Measurements from ENCODE around the gene UBQLN2. TPM values are rescaled to one million over a fixed set of nuclear protein-coding genes. Genes with fewer than 3 reads are reported as not detected.
"Not testable (repeated sequence)": the region's sequence is repeated elsewhere in the genome, so short reads cannot be mapped to it uniquely, and the experiment has no call there.

UBQLN2 gene
- 10 to 100 TPM; 23.2 to 27.8 (median 27.6) TPM for total RNA-seq

- intact Hi-C loops (cut with DNase I; ENCODE audit: low total_unique reads) = no loop called here
- DNase-seq (ENCODE audit: low spot score in 2 of 2) = peak; percentile 67 to 95
- peak within 1 kb of the TSS; percentile 43 for H3K4me3 ChIP-seq (ENCODE audit: low read depth, poor library complexity, severe bottlenecking)
- TF ChIP-seq CTCF (IDR thresholded peaks at IDR 0.05) (no peak), POLR2A (IDR thresholded peaks at IDR 0.05) (peak in 1 of 2 donors; percentile 69)
- WGBS, 2 donors = 2 to 32% methylated on average over 21 to 70 of the region's 70 CpGs
Measured at GRCh38 chrX:56563231-56564161, at the start of gene UBQLN2. Gene UBQLN2, plus strand, starts transcription at chrX:56563627. Its CDS starts 247 bp downstream, at chrX:56563874.

- H3K4me3 ChIP-seq (ENCODE audit: low read depth, poor library complexity, severe bottlenecking) = no peak overlapping the region
- TF ChIP-seq POLR2A (IDR thresholded peaks at IDR 0.05) = no peak
- no peak for TF ChIP-seq CTCF (IDR thresholded peaks at IDR 0.05)
- 58 to 65% methylated on average over 2 of the region's 2 CpGs for WGBS, 2 donors
- no peak for DNase-seq (ENCODE audit: low spot score in 2 of 2)
- intact Hi-C loops (cut with DNase I; ENCODE audit: low total_unique reads) = loop anchor here (5.0 kb wide), 1 partner anchor 842 kb away; no protein-coding TSS in a partner anchor
Measured at GRCh38 chrX:56519642-56520041, 43.8 kb upstream of the UBQLN2 start.

GRCh38 chrX:56529482-56530007 is 33.9 kb upstream of the UBQLN2 start:
- H3K4me3 ChIP-seq (ENCODE audit: low read depth, poor library complexity, severe bottlenecking); DNase-seq (ENCODE audit: low spot score in 2 of 2); intact Hi-C loops (cut with DNase I; ENCODE audit: low total_unique reads): not testable (repeated sequence)
- 38 to 77% methylated on average over 2 of the region's 2 CpGs for WGBS, 2 donors

GRCh38 chrX:56530011-56530410 is 33.4 kb upstream of the UBQLN2 start:
- no peak overlapping the region for H3K4me3 ChIP-seq (ENCODE audit: low read depth, poor library complexity, severe bottlenecking)
- WGBS, 2 donors = 26 to 68% methylated on average over 1 of the region's 1 CpG
- intact Hi-C loops (cut with DNase I; ENCODE audit: low total_unique reads) = no loop called here
- no peak for DNase-seq (ENCODE audit: low spot score in 2 of 2)
- TF ChIP-seq CTCF (IDR thresholded peaks at IDR 0.05) (no peak), POLR2A (IDR thresholded peaks at IDR 0.05) (no peak)

GRCh38 chrX:56550667-56551066 is 12.8 kb upstream of the UBQLN2 start:
- no peak overlapping the region for H3K4me3 ChIP-seq (ENCODE audit: low read depth, poor library complexity, severe bottlenecking)
- intact Hi-C loops (cut with DNase I; ENCODE audit: low total_unique reads) = no loop called here
- DNase-seq (ENCODE audit: low spot score in 2 of 2) = no peak
- no peak for TF ChIP-seq CTCF (IDR thresholded peaks at IDR 0.05)
- TF ChIP-seq POLR2A (IDR thresholded peaks at IDR 0.05) = no peak
- WGBS, 2 donors = 79 to 85% methylated on average over 1 of the region's 1 CpG

GRCh38 chrX:56554870-56555269 is 8.6 kb upstream of the UBQLN2 start:
- DNase-seq (ENCODE audit: low spot score in 2 of 2) = no peak
- H3K4me3 ChIP-seq (ENCODE audit: low read depth, poor library complexity, severe bottlenecking) = no peak overlapping the region
- 78 to 93% methylated on average over 4 of the region's 4 CpGs for WGBS, 2 donors
- TF ChIP-seq CTCF (IDR thresholded peaks at IDR 0.05) (no peak), POLR2A (IDR thresholded peaks at IDR 0.05) (no peak)
- intact Hi-C loops (cut with DNase I; ENCODE audit: low total_unique reads) = no loop called here
